Neural progenitor cell (in vitro differentiated cells): ENCODE measurements around the gene TIPRL. TPM values are rescaled to one million over a fixed set of nuclear protein-coding genes. Genes with fewer than 3 reads are reported as not detected.
"Not testable (repeated sequence)": the region's sequence is repeated elsewhere in the genome, so short reads cannot be mapped to it uniquely, and the experiment has no call there.

Source experiments
- DNase-seq: peaks from one replicate; pipeline ENCODE4 v3.0.0-alpha.2; 2016; ENCODE audit warnings: low spot score
- H2AFZ ChIP-seq: fragments of 200-600 bp; sonication (generic); replicated peaks from 2 replicates; pipeline ENCODE4 v1.6.1; 2016; ENCODE audit warnings: antibody characterized with exemption
- H3F3A ChIP-seq: fragments of 200-600 bp; sonication (generic); 2 replicates; pipeline ENCODE4 v1.6.1; 2016; ENCODE audit warnings: antibody characterized with exemption, low read depth
- H3K27ac ChIP-seq: fragments of 200-600 bp; sonication (generic); 2 replicates; pipeline ENCODE4 v1.5.1; 2016; ENCODE audit warnings: mild to moderate bottlenecking
- H3K27me3 ChIP-seq: fragments of 200-600 bp; sonication (generic); 2 replicates; pipeline ENCODE4 v1.6.1; 2016; ENCODE audit warnings: mild to moderate bottlenecking, moderate library complexity
- H3K36me3 ChIP-seq: fragments of 200-600 bp; sonication (generic); 2 replicates; pipeline ENCODE4 v1.5.1; 2016
- H3K4me1 ChIP-seq: fragments of 200-600 bp; sonication (generic); 2 replicates; pipeline ENCODE4 v1.6.1; 2016; ENCODE audit warnings: mixed run types
- H3K4me2 ChIP-seq: fragments of 200-600 bp; sonication (generic); 2 replicates; pipeline ENCODE4 v1.6.1; 2016
- H3K4me3 ChIP-seq: fragments of 200-600 bp; sonication (generic); 2 replicates; pipeline ENCODE4 v1.5.1; 2016
- H3K79me2 ChIP-seq: fragments of 200-600 bp; sonication (generic); 2 replicates; pipeline ENCODE4 v1.6.1; 2016; ENCODE audit warnings: low read depth
- H3K9ac ChIP-seq: fragments of 200-600 bp; sonication (generic); 2 replicates; pipeline ENCODE4 v1.6.1; 2016
- H3K9me3 ChIP-seq: fragments of 200-600 bp; sonication (generic); 2 replicates; pipeline ENCODE4 v1.5.1; 2016; ENCODE audit warnings: low read depth
- H4K20me1 ChIP-seq: fragments of 200-600 bp; sonication (generic); 2 replicates; pipeline ENCODE4 v1.6.1; 2016; ENCODE audit warnings: low read depth
- H3K27ac Mint-ChIP-seq: 3 replicates; pipeline ENCODE4 v1.8.0; 2021; ENCODE audit warnings: mixed read lengths
- H3K27me3 Mint-ChIP-seq: 2 replicates; pipeline ENCODE4 v1.8.0; 2022; ENCODE audit warnings: low read depth, mild to moderate bottlenecking, inconsistent platforms, moderate library complexity, mixed read lengths; ENCODE audit not compliant: insufficient read depth
- H3K36me3 Mint-ChIP-seq: 3 replicates; pipeline ENCODE4 v1.8.0; 2021; ENCODE audit warnings: mixed read lengths
- H3K4me1 Mint-ChIP-seq: 3 replicates; pipeline ENCODE4 v1.8.0; 2021; ENCODE audit warnings: mixed read lengths
- H3K4me3 Mint-ChIP-seq: 3 replicates; pipeline ENCODE4 v1.8.0; 2021; ENCODE audit warnings: mild to moderate bottlenecking, moderate library complexity, mixed read lengths
- H3K9me3 Mint-ChIP-seq: 3 replicates; pipeline ENCODE4 v1.8.0; 2020; ENCODE audit warnings: mixed read lengths
- EZH2 ChIP-seq: fragments of 200-600 bp; sonication (generic); IDR thresholded peaks from 2 replicates; pipeline ENCODE4 v1.6.1; 2017; ENCODE audit warnings: antibody characterized with exemption, mild to moderate bottlenecking, moderate library complexity
- EZH2phosphoT487 ChIP-seq: fragments of 200-600 bp; sonication (generic); IDR thresholded peaks from 2 replicates; pipeline ENCODE4 v1.6.1; 2017; ENCODE audit warnings: antibody characterized with exemption
- total RNA-seq: library from RNA; depleted of rRNA; stranded (reverse); fragments of >200 nt; gene quantifications from 2 replicates; pipeline ENCODE4 v1.2.3, GENCODE V29; 2015; ENCODE audit warnings: low replicate concordance
- TF ChIP-seq, protein P1 (sequence below): fragments of 200-600 bp; sonication (generic); IDR thresholded peaks from 2 replicates; pipeline ENCODE4 v1.5.1; 2017; ENCODE audit warnings: antibody characterized with exemption, mild to moderate bottlenecking

Gene TIPRL
- total RNA-seq, 1 donor from 2014 or later = 52.9 TPM

DNA sequence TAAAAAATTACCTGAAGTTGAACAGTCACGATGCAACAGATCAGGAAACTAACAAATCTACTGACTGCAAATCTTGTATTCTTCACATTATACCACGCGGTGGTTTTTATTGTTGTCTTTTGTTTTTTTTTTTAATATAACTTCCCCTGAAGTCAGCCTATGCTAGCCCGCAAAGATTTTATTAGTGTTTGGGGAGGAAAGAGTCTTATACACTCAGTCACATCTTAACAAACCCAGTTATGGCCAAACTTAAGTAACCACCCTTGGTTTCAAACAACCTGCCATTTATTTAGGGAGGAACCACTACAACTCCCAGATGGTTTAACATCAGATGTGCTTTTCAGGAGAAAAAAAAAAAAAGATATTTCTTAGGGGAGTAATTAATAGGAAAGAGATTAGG is 26.8 kb upstream of the TIPRL start:
- no peaks in the 10 kb centered on the region for H3K27me3 ChIP-seq
- H3F3A ChIP-seq = no peaks in the 10 kb centered on the region
- no peaks in the 10 kb centered on the region for H3K9me3 ChIP-seq
- Mint-ChIP-seq H3K27ac (no peak overlapping the region), H3K36me3 (no peaks in the 10 kb centered on the region), H3K4me1 (no peaks in the 10 kb centered on the region), H3K9me3 (peaks cover 7% of the 10 kb centered on the region), H3K4me3 (no peak overlapping the region), H3K27me3 (peaks cover 4% of the 10 kb centered on the region)
- no peaks in the 10 kb centered on the region for H3K4me1 ChIP-seq
- H3K4me2 ChIP-seq = no peak overlapping the region
- DNase-seq = no peak
- no peak for TF ChIP-seq EZH2phosphoT487
- no peak for TF ChIP-seq EZH2
- TF ChIP-seq, protein P1, sequence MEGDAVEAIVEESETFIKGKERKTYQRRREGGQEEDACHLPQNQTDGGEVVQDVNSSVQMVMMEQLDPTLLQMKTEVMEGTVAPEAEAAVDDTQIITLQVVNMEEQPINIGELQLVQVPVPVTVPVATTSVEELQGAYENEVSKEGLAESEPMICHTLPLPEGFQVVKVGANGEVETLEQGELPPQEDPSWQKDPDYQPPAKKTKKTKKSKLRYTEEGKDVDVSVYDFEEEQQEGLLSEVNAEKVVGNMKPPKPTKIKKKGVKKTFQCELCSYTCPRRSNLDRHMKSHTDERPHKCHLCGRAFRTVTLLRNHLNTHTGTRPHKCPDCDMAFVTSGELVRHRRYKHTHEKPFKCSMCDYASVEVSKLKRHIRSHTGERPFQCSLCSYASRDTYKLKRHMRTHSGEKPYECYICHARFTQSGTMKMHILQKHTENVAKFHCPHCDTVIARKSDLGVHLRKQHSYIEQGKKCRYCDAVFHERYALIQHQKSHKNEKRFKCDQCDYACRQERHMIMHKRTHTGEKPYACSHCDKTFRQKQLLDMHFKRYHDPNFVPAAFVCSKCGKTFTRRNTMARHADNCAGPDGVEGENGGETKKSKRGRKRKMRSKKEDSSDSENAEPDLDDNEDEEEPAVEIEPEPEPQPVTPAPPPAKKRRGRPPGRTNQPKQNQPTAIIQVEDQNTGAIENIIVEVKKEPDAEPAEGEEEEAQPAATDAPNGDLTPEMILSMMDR = no peak
- H3K9ac ChIP-seq = no peak overlapping the region
- no peak overlapping the region for H3K4me3 ChIP-seq
- H3K79me2 ChIP-seq = no peaks in the 10 kb centered on the region
- no peak overlapping the region for H3K27ac ChIP-seq
- H2AFZ ChIP-seq = no peak overlapping the region
- no peaks in the 10 kb centered on the region for H4K20me1 ChIP-seq
- H3K36me3 ChIP-seq = no peaks in the 10 kb centered on the region

DNA sequence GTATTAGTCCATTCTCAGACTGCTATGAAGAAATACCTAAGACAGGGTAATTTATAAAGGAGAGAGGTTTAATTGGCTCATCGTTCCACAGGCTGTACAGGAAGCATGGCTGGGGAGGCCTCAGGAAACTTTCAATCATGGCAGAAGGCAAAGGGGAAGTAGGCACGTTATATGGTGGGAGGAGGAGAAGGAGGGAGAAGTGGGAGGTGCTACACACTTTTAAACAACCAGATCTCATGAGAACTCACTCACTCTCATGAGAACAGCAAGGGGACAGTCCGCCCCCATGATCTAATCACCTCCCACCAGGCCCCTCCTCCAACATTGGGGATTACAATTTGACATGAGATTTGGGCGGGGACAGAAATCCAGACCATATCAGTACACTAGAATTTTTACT is 24.1 kb upstream of the TIPRL start:
- not testable (repeated sequence) for H3K9me3 ChIP-seq, H3K4me2 ChIP-seq, H3K4me1 ChIP-seq, H3K79me2 ChIP-seq, H3K27ac Mint-ChIP-seq, H3K4me3 ChIP-seq, H4K20me1 ChIP-seq, H3K36me3 Mint-ChIP-seq, H3K27me3 Mint-ChIP-seq, H3K4me3 Mint-ChIP-seq, H2AFZ ChIP-seq, H3K4me1 Mint-ChIP-seq, H3F3A ChIP-seq, DNase-seq, H3K9ac ChIP-seq, H3K36me3 ChIP-seq, H3K27me3 ChIP-seq, H3K27ac ChIP-seq
- peaks cover 22% of the 10 kb centered on the region for H3K9me3 Mint-ChIP-seq

DNA sequence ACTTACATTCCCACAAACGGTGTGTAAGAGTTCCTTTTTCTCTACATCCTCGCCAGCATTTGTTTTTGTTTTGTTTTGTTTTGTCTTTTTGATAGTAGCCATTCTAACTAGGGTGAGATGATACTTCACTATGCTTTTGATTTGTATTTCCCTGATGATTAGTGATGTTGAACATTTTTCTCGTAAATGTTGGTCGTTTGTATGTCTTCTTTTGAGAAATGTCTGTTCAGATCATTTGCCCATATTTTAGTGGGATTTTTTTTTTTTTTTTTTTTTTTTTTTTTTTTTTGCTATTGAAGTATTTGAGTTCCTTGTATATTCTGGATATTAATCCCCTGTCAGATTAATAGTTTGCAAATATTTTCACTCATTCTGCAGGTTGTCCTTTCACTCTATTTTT is 22.9 kb upstream of the TIPRL start:
- H3K27me3 ChIP-seq = no peaks in the 10 kb centered on the region
- H3K36me3 Mint-ChIP-seq = no peaks in the 10 kb centered on the region
- H3K4me3 Mint-ChIP-seq = no peak overlapping the region
- H3K4me1 ChIP-seq = no peaks in the 10 kb centered on the region
- no peak overlapping the region for H3K27ac ChIP-seq
- H3K9ac ChIP-seq = no peak overlapping the region
- H3K79me2 ChIP-seq = no peaks in the 10 kb centered on the region
- H2AFZ ChIP-seq = no peak overlapping the region
- peaks cover 4% of the 10 kb centered on the region for H3K27me3 Mint-ChIP-seq
- no peak overlapping the region for H3K4me3 ChIP-seq
- TF ChIP-seq EZH2phosphoT487 (no peak), EZH2 (no peak)
- TF ChIP-seq, protein P1 = no peak
- H3K9me3 Mint-ChIP-seq = peaks cover 31% of the 10 kb centered on the region
- no peaks in the 10 kb centered on the region for H3K36me3 ChIP-seq
- no peak for DNase-seq
- H3K4me1 Mint-ChIP-seq = no peaks in the 10 kb centered on the region
- H3K27ac Mint-ChIP-seq = no peak overlapping the region
- H4K20me1 ChIP-seq = no peaks in the 10 kb centered on the region
- no peak overlapping the region for H3K4me2 ChIP-seq
- H3F3A ChIP-seq = no peaks in the 10 kb centered on the region
- no peaks in the 10 kb centered on the region for H3K9me3 ChIP-seq

DNA sequence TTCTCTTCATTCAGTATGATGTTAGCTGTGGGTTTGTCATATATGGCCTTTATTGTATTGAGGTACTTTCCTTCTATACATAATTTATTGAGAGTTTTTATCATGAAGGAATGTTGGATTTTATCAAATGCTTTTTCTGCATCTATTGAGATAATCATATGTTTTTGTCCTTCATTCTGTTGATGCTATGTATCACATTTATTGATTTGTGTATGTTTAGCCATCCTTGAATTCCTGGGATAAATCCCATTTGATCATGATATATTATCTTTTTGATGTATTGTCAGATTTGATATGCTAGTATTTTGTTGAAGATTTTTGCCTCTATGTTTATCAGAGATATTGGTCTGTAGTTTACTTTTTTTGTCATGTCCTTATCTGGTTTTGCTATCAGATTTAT is 21.1 kb upstream of the TIPRL start:
- Histone ChIP-seq H3K79me2 (no peaks in the 10 kb centered on the region), H3K27me3 (no peaks in the 10 kb centered on the region), H3F3A (no peaks in the 10 kb centered on the region), H3K36me3 (no peaks in the 10 kb centered on the region), H3K4me2 (no peak overlapping the region), H3K9me3 (no peaks in the 10 kb centered on the region), H3K9ac (no peak overlapping the region), H3K27ac (no peak overlapping the region), H4K20me1 (no peaks in the 10 kb centered on the region), H2AFZ (no peak overlapping the region), H3K4me3 (no peak overlapping the region), H3K4me1 (no peaks in the 10 kb centered on the region)
- Mint-ChIP-seq H3K4me3 (no peak overlapping the region), H3K4me1 (no peaks in the 10 kb centered on the region), H3K27ac (no peak overlapping the region), H3K36me3 (no peaks in the 10 kb centered on the region), H3K27me3 (peaks cover 2% of the 10 kb centered on the region), H3K9me3 (peaks cover 32% of the 10 kb centered on the region)
- no peak for TF ChIP-seq EZH2
- TF ChIP-seq EZH2phosphoT487 = no peak
- TF ChIP-seq, protein P1 = no peak
- no peak for DNase-seq
